T47D (cell line): Measurements from ENCODE around the gene WASF2.
"Not testable (repeated sequence)": the region's sequence is repeated elsewhere in the genome, so short reads cannot be mapped to it uniquely, and the experiment has no call there.

Experiments
- DNase-seq, 2 experiments: peaks; one replicate each; pipeline versions ENCODE4 v3.0.0 to v3.0.0-alpha.2; 2011 to 2012; ENCODE audit warnings: low read depth in 1 of 2, low spot score in 1 of 2
- JUND ChIP-seq: IDR thresholded peaks from 2 replicates; pipeline ENCODE4 v1.6.1; 2012; ENCODE audit warnings: low read depth
- in situ Hi-C: cut with HindIII; loops from 2 replicates; pipeline ENCODE4 v1.10.0; 2016; ENCODE audit warnings: low sequenced_read_pairs, low pct_unique_long_range_greater_than_20kb

Gene WASF2

GRCh38 chr1:27503033-27503432 is 13.1 kb upstream of the WASF2 start:
- in situ Hi-C loops, result no loop called here
- DNase-seq, result no peak
- no peak for TF ChIP-seq JUND

DNA sequence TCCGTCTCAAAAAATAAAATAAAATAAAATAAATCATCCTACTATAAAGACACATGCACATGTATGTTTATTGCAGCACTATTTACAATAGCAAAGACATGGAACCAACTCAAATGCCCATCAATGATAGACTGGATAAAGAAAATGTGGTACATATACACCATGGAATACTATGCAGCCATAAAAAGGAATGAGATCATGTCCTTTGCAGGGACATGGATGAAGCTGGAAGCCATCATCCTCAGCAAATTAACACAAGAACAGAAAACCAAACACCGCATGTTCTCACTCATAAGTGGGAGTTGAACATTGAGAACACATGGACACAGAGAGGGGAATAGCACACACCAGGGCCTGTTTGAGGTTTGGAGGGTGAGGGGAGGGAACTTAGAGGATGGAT is 11.2 kb upstream of the WASF2 start:
- DNase-seq, in situ Hi-C loops: not testable (repeated sequence)

DNA sequence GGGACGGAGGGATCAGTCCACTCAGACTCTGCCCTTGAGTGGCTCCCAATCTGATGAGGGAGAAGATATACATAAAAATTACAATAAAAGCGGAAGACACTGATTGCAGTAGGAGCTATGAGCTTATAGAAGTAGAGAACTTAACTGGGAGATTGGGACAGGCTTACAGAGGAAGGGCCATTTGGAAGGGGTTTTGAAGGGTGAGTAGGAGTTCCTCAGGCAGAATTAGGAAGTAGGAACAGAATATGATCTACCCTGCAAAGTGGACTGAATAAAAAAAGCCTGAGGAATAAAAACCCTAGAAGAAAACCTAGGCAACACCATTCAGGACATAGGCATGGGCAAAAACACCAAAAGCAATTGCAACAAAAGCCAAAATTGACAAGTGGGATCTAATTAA is 9.2 kb upstream of the WASF2 start:
- in situ Hi-C loops, result no loop called here
- no peak for DNase-seq
- TF ChIP-seq JUND, result no peak

DNA sequence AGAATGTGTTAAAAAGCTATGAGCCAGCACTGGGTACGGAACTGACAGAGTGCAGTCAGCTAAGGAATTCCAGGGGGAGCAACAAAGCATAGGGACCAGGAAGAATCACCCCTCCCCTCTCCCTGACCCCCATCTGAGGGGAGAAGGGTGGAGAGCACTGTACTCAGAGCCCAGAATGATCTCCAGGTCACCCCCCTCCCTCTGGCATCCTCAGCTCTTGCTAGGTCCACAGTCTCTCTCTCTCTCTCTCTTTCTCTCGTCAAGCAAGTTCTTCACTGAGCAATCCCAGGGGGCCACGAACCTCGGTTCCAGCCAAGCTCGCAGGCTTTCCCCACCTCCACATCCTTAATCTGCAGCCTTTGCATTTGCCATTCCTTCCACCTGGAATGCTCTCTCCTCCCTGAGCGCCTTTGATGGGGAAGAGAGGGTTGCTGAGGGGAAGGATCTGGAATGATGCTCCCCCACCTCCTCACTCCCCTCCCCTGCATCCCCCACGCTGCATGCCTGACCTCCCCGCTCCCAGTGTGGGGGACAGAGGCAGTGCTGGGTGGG is 6.7 kb upstream of the WASF2 start:
- no peak for TF ChIP-seq JUND
- DNase-seq, result peak in 1 of 2 experiments; percentile 56
- in situ Hi-C loops, result no loop called here

DNA sequence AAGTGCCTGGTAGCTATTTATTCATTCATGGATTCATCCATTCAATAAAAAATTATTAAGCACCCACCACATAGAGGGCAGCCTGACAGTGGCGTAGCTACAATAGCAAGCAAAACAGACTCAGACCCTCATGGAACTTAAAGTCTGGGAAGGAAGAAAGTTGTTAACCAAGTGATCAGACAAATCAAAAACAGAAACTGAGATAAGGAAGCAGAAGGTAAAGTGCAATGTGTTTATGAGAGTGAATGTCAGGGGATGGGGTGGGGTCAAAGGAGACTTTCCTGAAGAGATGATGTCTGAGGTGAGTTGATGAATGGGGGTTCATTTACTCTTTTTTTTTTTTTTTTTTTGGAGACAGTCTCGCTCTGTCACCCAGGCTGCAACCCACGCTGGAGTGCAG is 2.8 kb upstream of the WASF2 start:
- TF ChIP-seq JUND, result no peak
- DNase-seq, result no peak
- in situ Hi-C loops, result no loop called here

DNA sequence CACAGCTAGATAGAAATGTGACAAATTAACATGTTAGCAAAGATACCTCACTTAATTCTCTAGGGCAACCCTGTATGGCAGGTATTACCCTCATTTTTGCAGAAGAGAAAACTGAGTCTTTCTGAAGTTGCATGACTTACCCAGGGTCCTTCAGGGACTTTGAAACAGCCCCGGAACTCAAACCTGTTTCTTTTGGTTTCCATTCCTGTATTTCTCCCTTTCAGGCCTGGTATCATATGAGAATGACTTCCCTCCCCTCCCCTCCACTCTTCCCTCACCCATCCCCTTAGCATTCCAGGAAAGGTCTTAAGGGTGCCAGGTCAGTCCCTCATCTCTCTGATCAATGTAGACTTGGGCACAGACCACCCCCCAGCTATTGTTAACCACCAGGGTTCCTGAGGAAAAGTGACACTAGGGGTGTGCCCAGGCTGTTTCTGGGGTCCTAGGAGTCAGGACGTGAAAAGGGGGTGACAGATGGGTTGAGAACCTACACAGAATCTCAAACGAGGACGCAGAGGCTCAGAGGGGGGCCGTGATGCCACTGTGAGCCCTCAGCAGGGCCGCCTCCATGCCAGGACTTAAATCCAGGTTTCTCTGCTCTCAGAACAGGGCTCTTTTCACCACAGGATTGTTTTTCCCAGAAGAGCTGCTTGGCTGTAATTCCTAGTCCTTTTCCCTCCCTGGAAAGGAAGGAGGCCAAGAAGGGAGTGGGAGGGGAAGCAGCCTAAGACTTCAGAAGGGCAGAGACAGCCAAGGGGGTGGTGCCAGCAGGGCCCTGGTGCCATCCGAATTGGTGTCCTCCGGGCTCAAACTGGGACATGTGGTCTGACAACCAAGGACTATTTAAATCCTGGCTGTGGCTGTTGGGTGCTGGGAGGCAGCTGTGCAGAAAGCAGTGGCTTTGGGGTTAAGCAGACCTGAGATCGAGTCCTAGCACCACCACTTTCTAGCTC is 2.1 kb upstream of the WASF2 start:
- in situ Hi-C loops, result no loop called here
- TF ChIP-seq JUND, result no peak
- peak in 1 of 2 experiments; percentile 59 for DNase-seq

DNA sequence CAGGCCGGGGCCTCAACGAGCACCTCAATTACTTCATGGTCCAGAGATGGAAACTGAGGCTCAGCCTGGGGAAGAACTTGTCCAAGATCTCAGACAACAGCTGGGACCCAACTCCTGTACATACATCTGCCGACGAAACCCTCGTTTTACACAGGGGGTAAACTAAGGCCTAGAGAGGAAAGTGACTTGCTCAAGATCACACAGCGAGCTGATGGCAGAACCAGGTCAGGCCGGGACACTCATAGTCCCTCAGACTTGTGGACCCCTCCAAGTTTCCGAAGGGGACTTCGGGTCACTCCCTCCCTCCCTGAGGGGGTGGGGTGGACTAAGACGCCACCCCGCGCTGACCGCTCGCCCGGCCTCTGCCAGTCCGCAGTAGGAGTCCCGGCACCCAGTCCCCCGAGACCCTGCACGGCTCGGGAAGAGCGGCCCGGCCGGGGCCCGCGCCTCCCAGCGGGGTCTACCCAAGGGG is 430 bp downstream of the WASF2 start:
- in situ Hi-C loops, result no loop called here
- TF ChIP-seq JUND, result no peak
- DNase-seq, result no peak

DNA sequence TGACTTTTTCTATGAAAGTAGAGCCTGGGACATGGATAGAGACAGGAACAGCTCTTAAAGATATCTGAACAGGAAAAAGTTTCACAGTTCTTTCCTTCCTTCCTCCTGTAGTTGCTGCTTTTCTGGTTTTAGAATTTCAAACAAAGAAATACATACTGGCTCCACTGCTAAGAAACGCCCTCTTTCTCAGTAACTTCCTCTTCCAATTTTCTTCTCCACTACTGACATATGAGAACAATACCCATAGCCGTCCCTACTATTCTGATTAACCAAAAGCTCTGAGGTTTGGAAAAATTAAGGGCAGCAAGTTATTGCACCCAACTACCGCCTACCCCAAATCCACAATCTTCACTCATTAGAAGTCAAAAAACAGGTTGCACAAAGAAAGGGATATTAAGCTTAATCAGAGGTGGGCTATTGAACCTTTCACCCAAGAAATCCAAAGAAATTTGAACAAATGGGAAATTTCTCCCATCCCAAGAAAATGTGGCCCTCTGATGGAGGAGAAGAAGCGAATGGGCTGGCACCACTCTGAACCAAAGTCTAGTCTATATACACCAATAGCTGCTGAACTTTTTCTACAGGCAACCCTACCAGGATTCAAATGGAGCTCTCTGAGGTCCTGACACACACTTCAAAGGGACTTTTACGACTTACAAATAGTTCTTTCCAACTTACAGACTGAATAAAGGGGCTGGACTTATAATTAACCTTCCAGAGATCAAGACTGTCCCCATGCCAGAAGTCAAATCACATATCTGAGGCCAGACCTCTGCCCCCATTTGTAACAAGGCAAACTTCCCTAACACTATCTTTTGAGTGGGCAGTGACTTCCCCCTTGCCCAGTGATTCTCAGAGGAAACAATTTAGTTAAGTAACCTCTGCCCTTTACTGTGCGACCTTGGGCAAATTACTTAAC is 1.7 kb downstream of the WASF2 start:
- DNase-seq, result peak in 1 of 2 experiments; percentile 48
- TF ChIP-seq JUND, result no peak
- in situ Hi-C loops, result no loop called here

- in situ Hi-C loops, result no loop called here
- no peak for TF ChIP-seq JUND
- DNase-seq, result no peak
Measured at GRCh38 chr1:27485363-27485762, 4.6 kb downstream of the WASF2 start.

DNA sequence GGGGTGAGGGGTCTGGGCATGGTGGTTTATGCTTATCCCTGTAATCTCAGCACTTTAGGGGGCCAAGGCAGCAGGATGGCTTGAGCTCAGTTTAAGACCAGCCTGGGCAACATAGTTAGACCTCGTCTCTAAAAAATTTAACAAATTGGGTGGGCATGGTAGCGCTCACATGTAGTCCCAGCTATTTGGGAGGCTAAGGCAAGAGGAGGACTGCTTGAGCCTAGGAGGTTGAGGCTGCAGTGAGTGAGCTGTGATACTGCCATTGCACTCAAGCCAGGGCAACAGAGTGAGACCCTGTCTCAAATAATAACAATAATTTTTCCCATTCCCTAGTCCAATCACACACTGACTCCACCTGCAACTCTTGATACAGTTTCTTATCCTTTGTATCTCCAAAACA is 6.3 kb downstream of the WASF2 start:
- in situ Hi-C loops, result no loop called here
- DNase-seq, result no peak
- TF ChIP-seq JUND, result no peak

GRCh38 chr1:27481994-27482620 is 7.9 kb downstream of the WASF2 start:
- in situ Hi-C loops, result no loop called here
- TF ChIP-seq JUND, result no peak
- no peak for DNase-seq

DNA sequence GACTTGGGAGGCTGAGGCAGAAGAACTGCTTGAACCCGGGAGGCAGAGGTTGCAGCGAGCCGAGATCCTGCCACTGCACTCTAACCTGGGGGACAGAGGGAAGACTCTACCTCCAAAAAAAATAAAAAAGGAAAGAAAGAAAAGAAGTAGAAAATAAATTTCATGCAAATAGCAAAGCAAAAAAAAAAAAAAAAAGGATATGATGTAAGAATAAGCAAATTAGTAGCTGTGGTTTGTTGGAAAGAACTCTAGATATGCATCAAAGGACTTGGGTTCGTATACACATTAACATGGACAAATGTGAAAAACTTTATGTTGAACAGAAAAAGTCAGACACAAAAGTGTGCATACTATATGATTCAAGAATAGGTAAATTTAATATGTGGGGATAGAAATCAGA is 11.9 kb downstream of the WASF2 start:
- no peak for DNase-seq

More for the DNA sequence above, 11.9 kb downstream of the WASF2 start:
- TF ChIP-seq JUND, result no peak
- in situ Hi-C loops, result no loop called here
